GM19193 (cell line): ENCODE data around the gene GAS7.

Source experiments
- POLR2A ChIP-seq: IDR thresholded peaks from 4 replicates; pipeline ENCODE4 v1.6.1; 2011; ENCODE audit not compliant: insufficient read depth, insufficient read length; ENCODE audit errors: extremely low read depth

GAS7 gene

GRCh38 chr17:10211666-10212065 lies 13.3 kb upstream of the GAS7 start:
- no peak for TF ChIP-seq POLR2A

DNA sequence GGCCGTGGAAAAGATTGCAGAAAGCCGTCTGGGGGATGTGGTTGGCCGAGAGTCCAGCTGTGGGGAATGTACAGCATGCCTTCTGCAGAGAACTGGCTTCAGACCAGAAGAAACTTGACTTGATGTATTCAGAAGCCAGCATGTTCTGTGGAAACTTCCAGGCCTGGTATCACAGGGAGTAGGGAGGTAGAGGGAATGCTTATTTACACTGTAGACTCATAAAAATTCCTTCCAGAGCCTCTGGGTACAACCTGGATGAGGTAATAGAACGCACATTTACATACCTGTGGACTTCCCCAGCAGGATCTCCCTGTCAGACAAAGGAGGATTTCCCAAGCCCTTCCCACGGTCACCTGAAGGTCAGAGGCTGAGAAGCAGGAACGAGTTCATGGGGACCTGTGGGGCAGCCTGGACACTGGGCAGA lies 11.8 kb upstream of the GAS7 start:
- no peak for TF ChIP-seq POLR2A

DNA sequence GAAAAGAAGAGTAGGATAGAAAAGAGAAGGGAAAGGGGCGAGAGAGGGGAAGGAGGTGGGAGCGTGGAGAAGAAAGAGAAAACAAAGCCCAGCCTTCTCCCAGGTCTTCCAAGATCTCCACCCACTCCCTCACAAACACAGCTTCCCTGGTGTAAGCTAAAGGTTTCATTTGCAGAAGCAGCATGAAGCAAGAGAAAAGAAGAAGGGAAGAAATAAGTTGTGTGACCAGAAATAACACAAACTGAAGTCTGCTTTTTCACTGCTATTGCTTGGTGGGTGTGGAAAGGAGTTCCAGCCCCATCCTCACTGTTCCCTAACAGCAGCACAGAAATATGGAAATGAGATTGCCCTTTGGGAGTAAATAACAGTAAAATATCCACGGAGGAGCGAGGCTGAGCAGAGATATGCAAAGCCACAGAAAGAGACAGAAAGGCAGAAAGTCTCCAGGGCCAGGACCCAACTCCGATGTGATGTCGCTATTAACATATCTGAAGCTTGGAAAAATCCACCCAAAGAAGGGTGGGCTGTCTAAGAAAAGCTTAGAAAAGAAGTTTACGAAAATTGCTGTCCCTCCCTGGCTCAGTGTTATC lies 10.3 kb upstream of the GAS7 start:
- TF ChIP-seq POLR2A, result no peak

- TF ChIP-seq POLR2A, result no peak
Measured at GRCh38 chr17:10207153-10207552, 8.7 kb upstream of the GAS7 start.

DNA sequence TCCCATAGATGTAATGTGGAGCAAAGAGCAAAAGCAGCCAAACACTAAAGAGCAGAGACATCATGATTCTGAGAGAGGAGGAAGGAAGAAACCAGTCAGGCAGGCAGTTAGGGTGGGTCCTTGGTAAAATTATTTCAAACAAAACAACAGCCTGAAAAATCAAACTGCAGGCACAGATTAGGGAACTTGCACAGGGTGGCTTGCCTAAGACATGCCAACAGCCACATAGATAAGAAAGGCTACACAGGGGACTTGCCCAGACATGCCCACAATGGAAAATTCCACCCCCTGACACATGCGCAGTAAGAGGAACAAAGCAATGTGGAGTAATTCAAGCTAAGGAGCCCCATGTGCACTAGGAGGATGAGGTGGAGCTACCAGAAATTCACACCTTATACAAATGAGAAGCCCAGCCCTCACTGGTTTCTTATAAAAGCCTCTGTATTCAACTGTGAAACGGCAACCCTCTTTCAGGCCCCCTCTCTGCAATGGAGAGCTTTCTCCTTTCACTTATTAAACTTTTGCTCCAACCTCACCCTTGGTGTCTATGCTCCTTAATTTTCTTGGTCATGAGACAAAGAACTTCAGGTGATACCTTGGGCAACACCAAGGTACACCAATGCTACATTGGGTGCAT lies 7.3 kb upstream of the GAS7 start:
- no peak for TF ChIP-seq POLR2A

- TF ChIP-seq POLR2A, result no peak
Measured at GRCh38 chr17:10201680-10202079, 3.3 kb upstream of the GAS7 start.

GRCh38 chr17:10200645-10201044 lies 2.2 kb upstream of the GAS7 start:
- no peak for TF ChIP-seq POLR2A

DNA sequence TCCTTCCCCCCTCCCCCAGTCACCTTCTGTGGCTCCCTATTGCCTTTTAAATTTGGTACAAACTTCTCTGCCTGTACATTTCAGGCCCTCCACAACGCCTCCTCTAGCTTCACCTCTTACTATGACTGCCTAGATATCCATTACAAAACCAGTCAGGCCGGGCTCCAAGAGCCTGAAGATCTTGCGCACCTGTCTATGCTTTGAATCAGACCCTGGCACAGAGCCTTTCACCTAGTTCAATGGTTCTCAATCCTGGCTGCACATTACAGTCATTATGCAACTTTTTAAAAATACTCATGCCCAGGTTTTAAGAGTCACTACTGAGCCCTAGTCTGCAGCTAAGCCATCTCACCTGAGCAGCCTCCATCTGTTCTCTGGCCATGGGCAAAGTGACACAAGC lies 1.6 kb upstream of the GAS7 start:
- no peak for TF ChIP-seq POLR2A

DNA sequence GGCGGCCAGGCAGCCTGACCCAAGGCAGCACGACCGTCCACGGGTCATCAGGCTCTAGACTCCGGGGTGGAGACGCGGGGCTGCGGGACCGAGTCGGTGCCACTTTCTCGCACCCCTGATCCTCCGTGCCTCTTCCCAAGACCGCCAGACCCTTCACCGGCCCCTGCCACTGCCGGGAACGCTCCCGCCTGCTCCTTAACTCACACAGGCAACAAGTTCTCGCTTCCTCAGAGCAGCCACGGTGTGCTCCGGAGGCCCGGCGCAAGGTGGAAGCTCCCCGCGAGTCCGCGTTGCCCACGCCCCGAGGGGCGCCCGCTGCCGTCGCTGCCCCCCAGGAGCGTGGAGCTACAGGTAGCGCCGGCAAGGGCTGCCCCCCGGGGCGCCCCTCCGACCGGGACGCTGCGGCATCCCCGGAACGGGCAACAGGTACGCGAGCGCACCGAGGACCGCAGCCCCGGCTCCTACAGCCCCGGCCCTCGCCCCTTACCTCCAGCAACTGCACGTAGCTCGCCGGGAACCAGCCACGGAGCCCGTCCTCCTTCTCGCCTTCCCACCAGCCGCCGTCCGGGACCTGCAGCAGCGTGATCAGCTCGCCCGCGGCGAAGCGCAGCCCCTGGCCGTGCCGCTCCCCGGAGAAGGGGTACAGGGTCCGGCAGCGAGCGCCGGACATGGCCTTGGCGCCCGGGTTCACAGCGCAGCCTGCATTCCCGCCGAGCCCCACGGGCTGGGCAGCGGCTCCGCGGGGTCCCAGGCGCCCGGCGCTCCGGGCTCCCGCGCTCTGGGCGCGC lies 491 bp downstream of the GAS7 start:
- TF ChIP-seq POLR2A, result no peak

DNA sequence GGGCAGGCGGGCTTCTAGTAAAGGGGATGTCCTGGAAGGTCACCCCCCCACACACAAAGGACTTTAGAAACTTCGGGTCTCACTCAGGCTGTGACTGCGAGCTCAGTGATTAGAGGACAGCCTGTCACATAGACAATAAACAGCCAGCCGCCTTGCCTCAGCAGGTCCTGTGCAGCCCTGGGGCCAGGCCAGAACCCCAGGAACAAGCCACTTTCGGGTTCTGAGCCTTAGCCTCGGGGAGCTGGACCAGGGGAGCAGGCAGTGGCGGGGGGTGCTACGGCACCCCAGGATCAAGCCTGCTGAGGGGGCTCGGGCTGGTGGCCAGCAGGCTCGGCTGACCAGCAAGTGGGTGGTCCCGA lies 1.1 kb downstream of the GAS7 start:
- TF ChIP-seq POLR2A, result no peak

DNA sequence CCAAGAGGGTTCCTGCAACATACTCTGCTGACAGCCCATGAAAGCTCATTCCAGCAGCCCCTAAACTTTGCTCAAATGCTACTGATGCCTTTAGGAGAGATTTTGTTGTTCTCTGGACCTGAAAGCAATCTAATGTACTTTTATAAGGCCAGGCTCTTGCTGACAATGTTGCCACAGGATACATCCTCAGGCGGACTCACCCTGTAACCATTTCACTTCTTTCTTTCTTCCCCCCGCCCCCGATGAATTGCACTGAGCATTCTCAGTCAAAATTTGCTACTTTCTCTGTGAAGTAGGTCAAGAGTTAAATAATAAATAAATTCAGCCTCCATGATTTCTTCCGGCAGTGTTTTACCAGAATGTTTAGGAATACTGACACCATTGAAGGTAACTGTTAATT lies 1.5 kb downstream of the GAS7 start:
- TF ChIP-seq POLR2A, result no peak

- TF ChIP-seq POLR2A, result no peak
Measured at GRCh38 chr17:10196384-10196895, 2.0 kb downstream of the GAS7 start.

- TF ChIP-seq POLR2A, result no peak
Measured at GRCh38 chr17:10195090-10195805, 3.2 kb downstream of the GAS7 start.

- no peak for TF ChIP-seq POLR2A
Measured at GRCh38 chr17:10193632-10194031, 4.8 kb downstream of the GAS7 start.

- no peak for TF ChIP-seq POLR2A
Measured at GRCh38 chr17:10192972-10193371, 5.4 kb downstream of the GAS7 start.
